HL-60/S4 treated with retinoic acid at 250 ng/mL for 4 days and 3 days (cell line): ENCODE measurements around the gene ACTR2.
"Not testable (repeated sequence)": the region's sequence is repeated elsewhere in the genome, so short reads cannot be mapped to it uniquely, and the experiment has no call there.

Source experiments
- in situ Hi-C: fragments of 300-500 bp; cut with MboI; formaldehyde crosslinking; loops from 2 replicates; pipeline ENCODE4 v1.7.0; 2022; ENCODE audit warnings: low sequenced_read_pairs

The ACTR2 gene

GRCh38 chr2:65305934-65306333 lies 78.3 kb downstream of the ACTR2 start:
- in situ Hi-C loops = no loop called here

GRCh38 chr2:65309699-65310098 lies 82.1 kb downstream of the ACTR2 start:
- in situ Hi-C loops = no loop called here

GRCh38 chr2:65311049-65311448 lies 83.4 kb downstream of the ACTR2 start:
- in situ Hi-C loops = no loop called here

GRCh38 chr2:65311596-65311995 lies 84.0 kb downstream of the ACTR2 start:
- in situ Hi-C loops = no loop called here

GRCh38 chr2:65313126-65313953 lies 85.7 kb downstream of the ACTR2 start:
- in situ Hi-C loops = no loop called here

- in situ Hi-C loops = no loop called here
Measured at GRCh38 chr2:65313954-65314256, 86.3 kb downstream of the ACTR2 start.

- in situ Hi-C loops = no loop called here
Measured at GRCh38 chr2:65314801-65315441, 87.3 kb downstream of the ACTR2 start.

GRCh38 chr2:65316072-65316471 lies 88.4 kb downstream of the ACTR2 start:
- in situ Hi-C loops = no loop called here

- in situ Hi-C loops = not testable (repeated sequence)
Measured at GRCh38 chr2:65317351-65317750, 89.7 kb downstream of the ACTR2 start.

GRCh38 chr2:65317841-65318240 lies 90.2 kb downstream of the ACTR2 start:
- in situ Hi-C loops = no loop called here

GRCh38 chr2:65319072-65319673 lies 91.5 kb downstream of the ACTR2 start:
- in situ Hi-C loops = no loop called here

- in situ Hi-C loops = no loop called here
Measured at GRCh38 chr2:65319674-65320041, 92.0 kb downstream of the ACTR2 start.

GRCh38 chr2:65320042-65320725 lies 92.6 kb downstream of the ACTR2 start:
- in situ Hi-C loops = no loop called here
